ENCODE measurements around the gene TRAPPC3.

The TRAPPC3 gene

GRCh38 chr1:36137776-36138175 lies 11.5 kb downstream of the TRAPPC3 start:
- H3K4me2 ChIP-seq: no peak overlapping the region
- no peak overlapping the region for H3K4me3 ChIP-seq (IDR thresholded peaks at IDR 0.05; ENCODE audit: insufficient read depth, low read depth, low read length)
- H3K36me3 ChIP-seq (ENCODE audit: insufficient read depth): 0 out of 2 replicates have a peak, but pooled peaks cover 4% of the 10 kb centered on the region
- no peak overlapping the region for H2AFZ ChIP-seq (ENCODE audit: low read depth)
- H3K4me1 ChIP-seq (ENCODE audit: low read depth, poor library complexity, severe bottlenecking): no peaks in the 10 kb centered on the region
- H3K79me2 ChIP-seq (ENCODE audit: insufficient read depth, low read depth): peaks cover 13% of the 10 kb centered on the region; the same call in 1 of the 2 replicates
- H3K27ac ChIP-seq: no peak overlapping the region
- TF ChIP-seq CTCF (conservative IDR thresholded peaks at IDR 0.05; ENCODE audit: low read depth, low read length): no peak
- H3K27me3 ChIP-seq (ENCODE audit: insufficient read depth, low read depth): no peaks in the 10 kb centered on the region
- H3K9ac ChIP-seq: no peak overlapping the region
- no peaks in the 10 kb centered on the region for H4K20me1 ChIP-seq (ENCODE audit: insufficient read depth)

GRCh38 chr1:36137226-36137625 lies 12.1 kb downstream of the TRAPPC3 start:
- TF ChIP-seq CTCF (conservative IDR thresholded peaks at IDR 0.05; ENCODE audit: low read depth, low read length): no peak
- H3K4me2 ChIP-seq: no peak overlapping the region
- peaks cover 9% of the 10 kb centered on the region; the same call in 1 of the 2 replicates for H3K79me2 ChIP-seq (ENCODE audit: insufficient read depth, low read depth)
- 0 out of 2 replicates have a peak, but pooled peaks cover 4% of the 10 kb centered on the region for H3K36me3 ChIP-seq (ENCODE audit: insufficient read depth)
- H3K27ac ChIP-seq: no peak overlapping the region
- H2AFZ ChIP-seq (ENCODE audit: low read depth): no peak overlapping the region
- no peak overlapping the region for H3K9ac ChIP-seq
- no peaks in the 10 kb centered on the region for H4K20me1 ChIP-seq (ENCODE audit: insufficient read depth)
- H3K4me3 ChIP-seq (IDR thresholded peaks at IDR 0.05; ENCODE audit: insufficient read depth, low read depth, low read length): no peak overlapping the region
- H3K4me1 ChIP-seq (ENCODE audit: low read depth, poor library complexity, severe bottlenecking): no peaks in the 10 kb centered on the region
- H3K27me3 ChIP-seq (ENCODE audit: insufficient read depth, low read depth): no peaks in the 10 kb centered on the region

GRCh38 chr1:36136535-36136934 lies 12.8 kb downstream of the TRAPPC3 start:
- H3K27me3 ChIP-seq (ENCODE audit: insufficient read depth, low read depth): no peaks in the 10 kb centered on the region
- no peak overlapping the region for H2AFZ ChIP-seq (ENCODE audit: low read depth)
- no peak overlapping the region for H3K27ac ChIP-seq
- H3K36me3 ChIP-seq (ENCODE audit: insufficient read depth): 0 out of 2 replicates have a peak, but pooled peaks cover 4% of the 10 kb centered on the region
- peaks cover 5% of the 10 kb centered on the region; the same call in 1 of the 2 replicates for H3K79me2 ChIP-seq (ENCODE audit: insufficient read depth, low read depth)
- H3K4me3 ChIP-seq (IDR thresholded peaks at IDR 0.05; ENCODE audit: insufficient read depth, low read depth, low read length): no peak overlapping the region
- no peak overlapping the region for H3K9ac ChIP-seq
- no peaks in the 10 kb centered on the region for H4K20me1 ChIP-seq (ENCODE audit: insufficient read depth)
- H3K4me2 ChIP-seq: no peak overlapping the region
- H3K4me1 ChIP-seq (ENCODE audit: low read depth, poor library complexity, severe bottlenecking): no peaks in the 10 kb centered on the region
- TF ChIP-seq CTCF (conservative IDR thresholded peaks at IDR 0.05; ENCODE audit: low read depth, low read length): no peak

GRCh38 chr1:36135796-36136195 lies 13.5 kb downstream of the TRAPPC3 start:
- Histone ChIP-seq H3K9ac (no peak overlapping the region), H4K20me1 (ENCODE audit: insufficient read depth) (no peaks in the 10 kb centered on the region), H3K36me3 (ENCODE audit: insufficient read depth) (0 out of 2 replicates have a peak, but pooled peaks cover 4% of the 10 kb centered on the region), H3K4me3 (IDR thresholded peaks at IDR 0.05; ENCODE audit: insufficient read depth, low read depth, low read length) (no peak overlapping the region), H3K4me1 (ENCODE audit: low read depth, poor library complexity, severe bottlenecking) (no peaks in the 10 kb centered on the region), H2AFZ (ENCODE audit: low read depth) (no peak overlapping the region), H3K79me2 (ENCODE audit: insufficient read depth, low read depth) (0 out of 2 replicates have a peak, but pooled peaks cover 5% of the 10 kb centered on the region), H3K4me2 (no peak overlapping the region), H3K27me3 (ENCODE audit: insufficient read depth, low read depth) (no peaks in the 10 kb centered on the region), H3K27ac (no peak overlapping the region)
- TF ChIP-seq CTCF (conservative IDR thresholded peaks at IDR 0.05; ENCODE audit: low read depth, low read length): no peak

All from KMS-11 (cell line).